Left ventricle myocardium superior (tissue), 1 donor: ENCODE data around the gene ALDH1L2. TPM values are rescaled to one million over a fixed set of nuclear protein-coding genes. Genes with fewer than 3 reads are reported as not detected.
A peak's percentile ranks its signal among the peaks of the same experiment; 100 is the strongest.

Experiments
- ATAC-seq: fragments of 200-7000 bp; cut with Tn5 transposase; one replicate; pipeline ENCODE4 v1.9.1; 2020; ENCODE audit warnings: mild to moderate bottlenecking, moderate library complexity
- DNase-seq: peaks from one replicate; pipeline ENCODE4 v3.0.0-alpha.2; 2020
- intact Hi-C: fragments of 100-400 bp; cut with micrococcal nuclease; formaldehyde crosslinking; loops from one replicate; pipeline ENCODE4 v1.11.0; 2022
- total RNA-seq: library from RNA; stranded (reverse); fragmentation: NEBNext Ultra II Directional; extraction: Animal tissue kit (Norgen Biotek cat#: 25700); gene quantifications from one replicate; pipeline ENCODE4 v1.2.1, GENCODE V29; 2021
- donor health status: DM: no; HTN: yes; CAD: no; lungs with severe emphysema.

Gene ALDH1L2
- total RNA-seq, 1 donor from 2014 or later = 2.5 TPM

GRCh38 chr12:105047308-105047707, 37.0 kb downstream of the ALDH1L2 start:
- intact Hi-C loops = no loop called here
- ATAC-seq = no peak
- no peak for DNase-seq

GRCh38 chr12:105041186-105041585, 43.1 kb downstream of the ALDH1L2 start:
- no peak for DNase-seq
- intact Hi-C loops = no loop called here
- peak; percentile 19 for ATAC-seq

GRCh38 chr12:105040476-105040875, 43.8 kb downstream of the ALDH1L2 start:
- no peak for DNase-seq
- intact Hi-C loops = no loop called here
- no peak for ATAC-seq

- intact Hi-C loops = no loop called here
These were observed 47.2 kb downstream of the ALDH1L2 start for GRCh38 chr12:105036937-105037649.

GRCh38 chr12:105033851-105034250, 50.4 kb downstream of the ALDH1L2 start:
- DNase-seq (no peak), ATAC-seq (no peak)
- intact Hi-C loops = no loop called here

More at GRCh38 chr12:105036937-105037649, 47.2 kb downstream of the ALDH1L2 start:
- DNase-seq (no peak), ATAC-seq (no peak)

- no peak for ATAC-seq
- intact Hi-C loops = no loop called here
These were observed 51.4 kb downstream of the ALDH1L2 start for GRCh38 chr12:105032703-105033357.

GRCh38 chr12:105030820-105031807, 53.1 kb downstream of the ALDH1L2 start:
- ATAC-seq (no peak), DNase-seq (no peak)
- intact Hi-C loops = no loop called here

More at GRCh38 chr12:105032703-105033357, 51.4 kb downstream of the ALDH1L2 start:
- no peak for DNase-seq

GRCh38 chr12:105026411-105026810, 57.8 kb downstream of the ALDH1L2 start:
- ATAC-seq (no peak), DNase-seq (no peak)
- intact Hi-C loops = no loop called here

- ATAC-seq = peak; percentile 89
- no peak for DNase-seq
- intact Hi-C loops = no loop called here
These were observed 58.4 kb downstream of the ALDH1L2 start for GRCh38 chr12:105025890-105026289.

- ATAC-seq = peak; percentile 51
- intact Hi-C loops = no loop called here
- DNase-seq = no peak
These were observed 59.3 kb downstream of the ALDH1L2 start for GRCh38 chr12:105024928-105025327.

- intact Hi-C loops = no loop called here
- no peak for DNase-seq
- ATAC-seq = no peak
These were observed 63.9 kb downstream of the ALDH1L2 start for GRCh38 chr12:105020241-105020962.

- intact Hi-C loops = no loop called here
- no peak for DNase-seq
- no peak for ATAC-seq
These were observed 65.5 kb downstream of the ALDH1L2 start for GRCh38 chr12:105018776-105019175.

GRCh38 chr12:105018012-105018411, 66.2 kb downstream of the ALDH1L2 start:
- intact Hi-C loops = no loop called here
- no peak for DNase-seq
- ATAC-seq = no peak

- intact Hi-C loops = no loop called here
- ATAC-seq (no peak), DNase-seq (no peak)
These were observed 68.7 kb downstream of the ALDH1L2 start for GRCh38 chr12:105015543-105015942.

- intact Hi-C loops = no loop called here
- ATAC-seq = no peak
- DNase-seq = no peak
These were observed 69.7 kb downstream of the ALDH1L2 start for GRCh38 chr12:105014603-105015002.

- ATAC-seq (no peak), DNase-seq (no peak)
- intact Hi-C loops = no loop called here
These were observed 70.4 kb downstream of the ALDH1L2 start for GRCh38 chr12:105013892-105014291.

GRCh38 chr12:105001476-105001875, 82.8 kb downstream of the ALDH1L2 start:
- intact Hi-C loops = no loop called here
- ATAC-seq = no peak
- DNase-seq = no peak

- intact Hi-C loops = no loop called here
- no peak for DNase-seq
- no peak for ATAC-seq
These were observed 84.9 kb downstream of the ALDH1L2 start for GRCh38 chr12:104999347-104999685.
